Islet of Langerhans (tissue), 1 donor: Measurements from ENCODE around the gene RRN3.
"Not testable (repeated sequence)": the region's sequence is repeated elsewhere in the genome, so short reads cannot be mapped to it uniquely, and the experiment has no call there.

Source experiments
- FAIRE-seq: peaks from one replicate; lab custom pipeline; 2011; peaks lifted over from hg19 to GRCh38; lab: Jason Lieb, UNC

The RRN3 gene

GRCh38 chr16:15050440-15050839 lies 43.6 kb downstream of the RRN3 start:
- not testable (repeated sequence) for FAIRE-seq

GRCh38 chr16:15049581-15050180 lies 44.4 kb downstream of the RRN3 start:
- no peak for FAIRE-seq

GRCh38 chr16:15046692-15047376 lies 47.2 kb downstream of the RRN3 start:
- FAIRE-seq: no peak

GRCh38 chr16:15045270-15045669 lies 48.8 kb downstream of the RRN3 start:
- not testable (repeated sequence) for FAIRE-seq

GRCh38 chr16:15044286-15044685 lies 49.8 kb downstream of the RRN3 start:
- no peak for FAIRE-seq

GRCh38 chr16:15043344-15043743 lies 50.7 kb downstream of the RRN3 start:
- no peak for FAIRE-seq

- FAIRE-seq: no peak
Observed at GRCh38 chr16:15041271-15042004, 52.6 kb downstream of the RRN3 start.

GRCh38 chr16:15038689-15039088 lies 55.4 kb downstream of the RRN3 start:
- no peak for FAIRE-seq

- FAIRE-seq: no peak
Observed at GRCh38 chr16:15037745-15038144, 56.3 kb downstream of the RRN3 start.

- FAIRE-seq: no peak
Observed at GRCh38 chr16:15037003-15037402, 57.1 kb downstream of the RRN3 start.

- FAIRE-seq: no peak
Observed at GRCh38 chr16:15035163-15035729, 58.8 kb downstream of the RRN3 start.

GRCh38 chr16:15034266-15035162 lies 59.6 kb downstream of the RRN3 start:
- FAIRE-seq: no peak

GRCh38 chr16:15033309-15033707 lies 60.8 kb downstream of the RRN3 start:
- FAIRE-seq: no peak

- FAIRE-seq: no peak
Observed at GRCh38 chr16:15032547-15033308, 61.3 kb downstream of the RRN3 start.

- no peak for FAIRE-seq
Observed at GRCh38 chr16:15031586-15031985, 62.5 kb downstream of the RRN3 start.

GRCh38 chr16:15031179-15031578 lies 62.9 kb downstream of the RRN3 start:
- no peak for FAIRE-seq

GRCh38 chr16:15029749-15030148 lies 64.3 kb downstream of the RRN3 start:
- FAIRE-seq: not testable (repeated sequence)

GRCh38 chr16:15028801-15029698 lies 65.0 kb downstream of the RRN3 start:
- not testable (repeated sequence) for FAIRE-seq

- not testable (repeated sequence) for FAIRE-seq
Observed at GRCh38 chr16:15028345-15028715, 65.7 kb downstream of the RRN3 start.
